GM18519 (cell line): Measurements from ENCODE around the gene ETHE1.
"Not testable (repeated sequence)": the region's sequence is repeated elsewhere in the genome, so short reads cannot be mapped to it uniquely, and the experiment has no call there.

ENCODE experiments used
- ATAC-seq: cut with Tn5 transposase; IDR thresholded peaks from one replicate; pipeline ENCODE4 v1.9.1; 2021; ENCODE audit warnings: mild to moderate bottlenecking, moderate library complexity; ENCODE audit not compliant: unreplicated experiment, low FRiP score

ETHE1 gene

GRCh38 chr19:43524922-43525835, 1.8 kb downstream of the ETHE1 start:
- ATAC-seq, result no peak

- not testable (repeated sequence) for ATAC-seq
These were observed 3.3 kb downstream of the ETHE1 start for GRCh38 chr19:43523696-43524095.

GRCh38 chr19:43522929-43523328, 4.1 kb downstream of the ETHE1 start:
- no peak for ATAC-seq

- ATAC-seq, result no peak
These were observed 7.4 kb downstream of the ETHE1 start for GRCh38 chr19:43519436-43520088.

GRCh38 chr19:43518051-43518450, 8.9 kb downstream of the ETHE1 start:
- no peak for ATAC-seq

- not testable (repeated sequence) for ATAC-seq
These were observed 14.6 kb downstream of the ETHE1 start for GRCh38 chr19:43512399-43512798.

- no peak for ATAC-seq
These were observed 15.7 kb downstream of the ETHE1 start for GRCh38 chr19:43511324-43511723.

GRCh38 chr19:43510713-43511112, 16.3 kb downstream of the ETHE1 start:
- ATAC-seq, result no peak

- no peak for ATAC-seq
These were observed 19.1 kb downstream of the ETHE1 start for GRCh38 chr19:43507880-43508279.

GRCh38 chr19:43506629-43507028, 20.4 kb downstream of the ETHE1 start:
- no peak for ATAC-seq

- no peak for ATAC-seq
These were observed 21.1 kb downstream of the ETHE1 start for GRCh38 chr19:43505941-43506340.

- ATAC-seq, result no peak
These were observed 21.9 kb downstream of the ETHE1 start for GRCh38 chr19:43505186-43505456.

- no peak for ATAC-seq
These were observed 22.4 kb downstream of the ETHE1 start, which contains the start of gene PHLDB3 for GRCh38 chr19:43504426-43505185. PHLDB3 (minus strand) TSS chr19:43504746; CDS start chr19:43504118, 628 bp downstream.

- peak; percentile 74 for ATAC-seq
These were observed 23.2 kb downstream of the ETHE1 start for GRCh38 chr19:43503501-43504425.

GRCh38 chr19:43502419-43502976, 24.5 kb downstream of the ETHE1 start:
- ATAC-seq, result no peak

GRCh38 chr19:43501661-43502418, 25.2 kb downstream of the ETHE1 start:
- ATAC-seq, result no peak

GRCh38 chr19:43499042-43499441, 28.0 kb downstream of the ETHE1 start:
- ATAC-seq, result no peak

- ATAC-seq, result no peak
These were observed 28.7 kb downstream of the ETHE1 start for GRCh38 chr19:43498233-43498842.

- ATAC-seq, result no peak
These were observed 30.0 kb downstream of the ETHE1 start for GRCh38 chr19:43496960-43497359.
